DND-41 (cell line): ENCODE data around the gene CYP4B1.
"Not testable (repeated sequence)": the region's sequence is repeated elsewhere in the genome, so short reads cannot be mapped to it uniquely, and the experiment has no call there.

Experiments
- ATAC-seq: fragments of 200-7000 bp; cut with Tn5 transposase; 3 replicates; pipeline ENCODE4 v1.9.1; 2021; ENCODE audit warnings: low read depth; ENCODE audit not compliant: insufficient read depth
- DNase-seq: peaks from one replicate; pipeline ENCODE4 v3.0.0-alpha.2; 2020
- H2AFZ ChIP-seq: 2 replicates; pipeline ENCODE4 v1.6.0; 2012; ENCODE audit warnings: low read depth, low read length
- H3K27ac ChIP-seq: 2 replicates; pipeline ENCODE4 v1.5.1; 2012; ENCODE audit warnings: low read length, inconsistent platforms
- H3K27me3 ChIP-seq: fragments of 200-600 bp; sonication (generic); 2 replicates; pipeline ENCODE4 v1.6.0; 2012; ENCODE audit warnings: low read length, mild to moderate bottlenecking, inconsistent platforms; ENCODE audit not compliant: insufficient read depth, poor library complexity
- H3K36me3 ChIP-seq: 2 replicates; pipeline ENCODE4 v1.5.1; 2012; ENCODE audit warnings: low read length, inconsistent platforms; ENCODE audit not compliant: insufficient read depth
- H3K4me1 ChIP-seq: 2 replicates; pipeline ENCODE4 v1.5.1; 2012; ENCODE audit warnings: mild to moderate bottlenecking, low read length; ENCODE audit not compliant: insufficient read depth
- H3K4me2 ChIP-seq: 2 replicates; pipeline ENCODE4 v1.6.0; 2012; ENCODE audit warnings: mild to moderate bottlenecking, moderate library complexity, low read length, inconsistent platforms; ENCODE audit not compliant: insufficient read depth
- H3K4me3 ChIP-seq, 2 experiments: fragments of 200-600 bp in 1 of 2; shearing (Covaris generic) in 1 of 2; 2 replicates each; pipeline ENCODE4 v1.5.1; 2012 to 2016; ENCODE audit warnings: inconsistent platforms in 2 of 2, low read length in 2 of 2, mild to moderate bottlenecking in 2 of 2, low read depth in 1 of 2, moderate library complexity in 1 of 2
- H3K79me2 ChIP-seq: 2 replicates; pipeline ENCODE4 v1.6.0; 2012; ENCODE audit warnings: low read length, inconsistent platforms; ENCODE audit not compliant: insufficient read depth
- H3K9ac ChIP-seq: 2 replicates; pipeline ENCODE4 v1.6.0; 2012; ENCODE audit warnings: low read depth, mild to moderate bottlenecking, inconsistent platforms, low read length, moderate library complexity
- H3K9me3 ChIP-seq: 2 replicates; pipeline ENCODE4 v1.5.1; 2012; ENCODE audit warnings: low read length, moderate library complexity, mild to moderate bottlenecking, inconsistent platforms; ENCODE audit not compliant: insufficient read depth, severe bottlenecking
- H4K20me1 ChIP-seq: 2 replicates; pipeline ENCODE4 v1.6.0; 2012; ENCODE audit warnings: low read length; ENCODE audit not compliant: insufficient read depth
- CTCF ChIP-seq: IDR thresholded peaks from 2 replicates; pipeline ENCODE4 v1.5.1; 2012; ENCODE audit warnings: borderline replicate concordance, low read length, moderate library complexity, mild to moderate bottlenecking; ENCODE audit not compliant: poor library complexity, severe bottlenecking; ENCODE audit errors: extremely low read depth
- EZH2 ChIP-seq: IDR thresholded peaks from 3 replicates; pipeline ENCODE4 v1.6.1; 2012; ENCODE audit warnings: borderline replicate concordance, low read depth, mild to moderate bottlenecking, moderate library complexity, low read length, inconsistent platforms; ENCODE audit not compliant: severe bottlenecking

The CYP4B1 gene

DNA sequence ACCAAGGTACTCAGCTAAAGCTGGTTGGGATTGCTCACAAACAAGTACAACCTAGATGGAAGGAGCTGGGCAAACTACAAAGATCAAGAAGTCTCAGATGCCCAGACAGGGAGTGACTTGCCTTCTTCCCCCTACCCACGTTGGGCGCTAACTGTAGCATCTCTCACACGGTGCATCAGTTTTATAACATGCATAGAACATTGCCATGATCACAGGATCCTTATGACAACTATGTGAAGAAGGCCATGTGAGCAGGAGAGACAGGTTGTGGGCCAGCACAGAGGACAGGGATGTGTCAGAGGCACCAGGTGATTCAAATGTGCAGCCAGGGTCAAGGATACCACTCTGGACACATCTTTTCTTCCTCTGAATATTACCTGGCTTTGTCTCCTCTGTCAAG lies 28.3 kb upstream of the CYP4B1 start:
- Histone ChIP-seq H3K27ac (no peak overlapping the region), H2AFZ (no peak overlapping the region), H3K9ac (no peak overlapping the region), H3K4me3 (no peak overlapping the region), H3K36me3 (no peaks in the 10 kb centered on the region), H3K9me3 (peaks cover 42% of the 10 kb centered on the region), H3K4me2 (no peak overlapping the region), H3K4me1 (no peaks in the 10 kb centered on the region), H3K79me2 (no peaks in the 10 kb centered on the region), H3K27me3 (no peaks in the 10 kb centered on the region), H4K20me1 (no peaks in the 10 kb centered on the region)
- TF ChIP-seq CTCF (no peak), EZH2 (no peak)
- ATAC-seq, result no peak
- DNase-seq, result no peak

- no peak for ATAC-seq
- no peak for DNase-seq
- no peak overlapping the region for H3K4me2 ChIP-seq
Measured at GRCh38 chr1:46772571-46772970, 26.3 kb upstream of the CYP4B1 start.

DNA sequence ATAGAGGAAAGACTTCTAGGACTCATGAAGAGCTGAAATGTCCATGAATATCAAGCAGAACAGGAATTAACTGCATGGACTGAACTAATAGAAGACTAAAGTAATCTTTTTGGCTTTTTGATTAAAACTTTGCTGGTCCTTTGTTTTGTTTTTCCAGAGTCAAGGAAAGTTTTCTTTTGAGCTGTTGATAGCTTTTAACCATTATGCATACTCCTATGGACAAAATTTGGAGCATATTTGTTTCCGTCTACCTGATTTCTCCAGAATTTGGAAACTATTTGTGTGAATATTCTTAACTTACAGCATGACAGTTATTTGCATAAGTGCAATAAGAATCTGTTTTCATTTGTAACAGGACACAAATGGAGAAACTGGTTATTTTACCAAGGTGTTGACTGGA lies 24.5 kb upstream of the CYP4B1 start:
- Histone ChIP-seq H3K36me3 (no peaks in the 10 kb centered on the region), H4K20me1 (no peaks in the 10 kb centered on the region), H3K4me2 (no peak overlapping the region), H2AFZ (no peak overlapping the region), H3K79me2 (no peaks in the 10 kb centered on the region), H3K4me1 (no peaks in the 10 kb centered on the region), H3K9ac (no peak overlapping the region), H3K27ac (no peak overlapping the region), H3K4me3 (no peak overlapping the region), H3K27me3 (no peaks in the 10 kb centered on the region), H3K9me3 (peaks cover 34% of the 10 kb centered on the region)
- no peak for TF ChIP-seq CTCF
- TF ChIP-seq EZH2, result no peak
- no peak for ATAC-seq
- DNase-seq, result no peak

More at GRCh38 chr1:46772571-46772970, 26.3 kb upstream of the CYP4B1 start:
- H4K20me1 ChIP-seq, result no peaks in the 10 kb centered on the region
- H3K4me3 ChIP-seq, result no peak overlapping the region
- no peak overlapping the region for H2AFZ ChIP-seq
- no peaks in the 10 kb centered on the region for H3K27me3 ChIP-seq
- no peaks in the 10 kb centered on the region for H3K79me2 ChIP-seq
- H3K9me3 ChIP-seq, result peaks cover 42% of the 10 kb centered on the region
- no peaks in the 10 kb centered on the region for H3K4me1 ChIP-seq
- H3K9ac ChIP-seq, result no peak overlapping the region
- H3K27ac ChIP-seq, result no peak overlapping the region
- no peaks in the 10 kb centered on the region for H3K36me3 ChIP-seq
- TF ChIP-seq CTCF (no peak), EZH2 (no peak)

GRCh38 chr1:46778456-46778855 lies 20.4 kb upstream of the CYP4B1 start:
- not testable (repeated sequence) for ATAC-seq, H3K4me1 ChIP-seq, H3K27ac ChIP-seq

More at GRCh38 chr1:46778456-46778855, 20.4 kb upstream of the CYP4B1 start:
- H3K27me3 ChIP-seq, H4K20me1 ChIP-seq, H3K36me3 ChIP-seq, H3K79me2 ChIP-seq, H2AFZ ChIP-seq, H3K4me2 ChIP-seq, DNase-seq, H3K9ac ChIP-seq, H3K4me3 ChIP-seq, H3K9me3 ChIP-seq: not testable (repeated sequence)
